ENCODE results near the gene ARHGAP26.

ARHGAP26 gene

GRCh38 chr5:143275512-143276363 is 505.6 kb downstream of the ARHGAP26 start:
- DNase-seq, result no peak

- peak; percentile 6 for DNase-seq
Observed at GRCh38 chr5:143277536-143277935, 507.4 kb downstream of the ARHGAP26 start.

Measured in NCI-H446 treated with DMSO at 0.1 percent for 48 hours (cell line).